HG03575 (cell line): ENCODE results near the gene VIPAS39.

ENCODE experiments used
- ATAC-seq: cut with Tn5 transposase; IDR thresholded peaks from one replicate; pipeline ENCODE4 v1.9.1; 2021; ENCODE audit not compliant: unreplicated experiment, insufficient number of reproducible peaks, low FRiP score; ENCODE audit errors: extremely low read depth

VIPAS39 gene

GRCh38 chr14:77457522-77458248 is at the start of gene VIPAS39, which contains the start of gene AHSA1:
Gene VIPAS39 (minus strand): TSS chr14:77457601. CDS start chr14:77454102, 3,499 bp downstream.
Gene AHSA1 (plus strand): TSS chr14:77458093. CDS start chr14:77458190, 97 bp downstream.
- peak; percentile 80 for ATAC-seq

GRCh38 chr14:77505031-77505430 is 47.6 kb upstream of the VIPAS39 start:
- ATAC-seq: no peak

GRCh38 chr14:77503138-77503537 is 45.7 kb upstream of the VIPAS39 start:
- no peak for ATAC-seq

- ATAC-seq: no peak
These were observed 44.8 kb upstream of the VIPAS39 start for GRCh38 chr14:77502109-77502782.

- ATAC-seq: no peak
These were observed 41.7 kb upstream of the VIPAS39 start for GRCh38 chr14:77498984-77499527.

GRCh38 chr14:77498120-77498979 is 40.9 kb upstream of the VIPAS39 start, which contains the start of gene ISM2:
Gene ISM2 (minus strand): TSS chr14:77498816. CDS start chr14:77498793, 23 bp downstream.
- no peak for ATAC-seq

- no peak for ATAC-seq
These were observed 37.9 kb upstream of the VIPAS39 start for GRCh38 chr14:77495334-77495733.

GRCh38 chr14:77491056-77491455 is 33.7 kb upstream of the VIPAS39 start:
- no peak for ATAC-seq

GRCh38 chr14:77490347-77490986 is 33.1 kb upstream of the VIPAS39 start:
- ATAC-seq: no peak

GRCh38 chr14:77489041-77489440 is 31.6 kb upstream of the VIPAS39 start:
- no peak for ATAC-seq

GRCh38 chr14:77488558-77488957 is 31.2 kb upstream of the VIPAS39 start:
- no peak for ATAC-seq

- ATAC-seq: no peak
These were observed 28.7 kb upstream of the VIPAS39 start for GRCh38 chr14:77485901-77486678.

- ATAC-seq: no peak
These were observed 27.9 kb upstream of the VIPAS39 start for GRCh38 chr14:77485256-77485655.

GRCh38 chr14:77482422-77482821 is 25.0 kb upstream of the VIPAS39 start:
- no peak for ATAC-seq

GRCh38 chr14:77478796-77479195 is 21.4 kb upstream of the VIPAS39 start:
- ATAC-seq: peak; percentile 86

GRCh38 chr14:77478029-77478428 is 20.6 kb upstream of the VIPAS39 start:
- ATAC-seq: no peak

GRCh38 chr14:77475432-77476115 is 18.2 kb upstream of the VIPAS39 start:
- ATAC-seq: no peak
